ENCODE results near the gene TECPR1. TPM values are rescaled to one million over a fixed set of nuclear protein-coding genes. Genes with fewer than 3 reads are reported as not detected.

Gene TECPR1
- total RNA-seq, 1 experiment from 2014 or later: 13.9 TPM

DNA sequence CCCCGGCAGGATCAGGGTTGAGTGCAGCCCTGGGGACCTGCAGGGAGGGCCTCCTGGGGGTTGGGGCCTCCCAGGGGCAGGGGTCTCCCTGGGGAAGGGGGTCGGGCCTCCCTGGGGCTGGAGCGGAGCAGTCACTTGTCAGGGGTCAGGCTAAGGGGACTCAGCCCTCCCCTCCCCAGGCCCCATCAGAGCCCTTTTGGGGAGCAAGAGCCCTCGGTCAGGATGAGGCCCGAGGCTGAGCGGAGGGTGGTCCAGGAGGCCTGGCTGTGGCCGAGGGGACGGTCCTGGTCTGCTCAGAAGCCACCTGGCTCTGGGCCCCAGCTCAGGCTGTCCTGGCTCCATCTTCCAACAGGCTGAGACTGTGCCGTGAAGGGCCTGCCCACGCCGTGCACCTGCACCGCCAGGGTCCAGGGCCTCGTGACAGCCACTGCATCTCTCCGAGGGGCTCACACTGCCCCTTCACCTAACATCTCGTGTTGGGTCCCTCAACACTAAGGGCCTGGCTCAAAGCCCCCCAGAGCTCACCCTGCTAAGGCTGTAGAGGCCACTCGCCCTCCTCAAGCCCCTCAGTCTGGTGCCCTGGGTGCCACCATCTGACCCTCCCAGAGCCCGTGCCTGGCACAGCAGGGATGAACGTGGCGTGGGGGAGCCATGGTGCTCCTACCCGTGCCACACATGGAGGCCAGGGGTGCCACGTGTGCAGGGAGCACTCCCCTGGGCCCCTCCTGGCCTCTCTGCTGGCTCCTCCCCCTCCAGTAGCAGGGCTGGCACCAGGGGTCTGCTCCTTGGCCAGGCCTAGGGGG, 27.9 kb downstream of the TECPR1 start:
- no peak overlapping the region for H3K4me2 ChIP-seq (ENCODE audit: insufficient read depth, insufficient read length, low read length)
- H3K4me3 Mint-ChIP-seq: no peak overlapping the region

More for the DNA sequence above, 27.9 kb downstream of the TECPR1 start:
- Histone ChIP-seq H3T11ph (ENCODE audit: low read length) (no peak overlapping the region), H3K9me3 (ENCODE audit: control insufficient read depth, low read depth, low read length) (no peaks in the 10 kb centered on the region), H4K91ac (ENCODE audit: insufficient read length, low read depth, low read length) (no peak overlapping the region), H2BK5ac (ENCODE audit: insufficient read length, low read length) (no peak overlapping the region), H3K79me1 (ENCODE audit: insufficient read depth, low read depth, low read length, poor library complexity, severe bottlenecking) (no peaks in the 10 kb centered on the region), H2AK5ac (ENCODE audit: insufficient read length, low read length) (no peak overlapping the region), H2BK20ac (ENCODE audit: low read depth, low read length, poor library complexity, severe bottlenecking) (no peak overlapping the region), H3K23me2 (ENCODE audit: insufficient read length, low read depth, low read length, poor library complexity, severe bottlenecking) (no peaks in the 10 kb centered on the region), H4K5ac (ENCODE audit: insufficient read length, low read depth, low read length) (no peak overlapping the region), H3K56ac (ENCODE audit: insufficient read length, low read depth, low read length) (no peak overlapping the region), H3K27me3 (ENCODE audit: insufficient read depth, low read length) (no peaks in the 10 kb centered on the region), H3K4ac (ENCODE audit: low read depth, low read length) (no peak overlapping the region), H3K9ac (ENCODE audit: extremely low read depth, insufficient read length, low read length) (no peak overlapping the region), H3K14ac (ENCODE audit: insufficient read depth, low read length) (no peak overlapping the region), H3K23ac (ENCODE audit: insufficient read length, low read depth, low read length) (no peak overlapping the region), H2AFZ (ENCODE audit: low read length) (no peak overlapping the region), H2BK12ac (ENCODE audit: insufficient read length, low read depth, low read length) (no peak overlapping the region), H3K18ac (ENCODE audit: insufficient read length, low read depth, low read length) (no peak overlapping the region), H3K79me2 (ENCODE audit: insufficient read depth, low read length) (no peaks in the 10 kb centered on the region), H3K27ac (ENCODE audit: insufficient read length, low read depth, low read length) (no peak overlapping the region), H4K8ac (replicated peaks; ENCODE audit: insufficient read length, low read depth, low read length) (no peak overlapping the region), H4K20me1 (ENCODE audit: control insufficient read depth, insufficient read depth, insufficient read length) (no peaks in the 10 kb centered on the region), H3K4me1 (ENCODE audit: insufficient read depth, low read length) (no peaks in the 10 kb centered on the region), H2BK15ac (ENCODE audit: low read depth, low read length) (no peak overlapping the region), H2BK120ac (ENCODE audit: low read depth, low read length, poor library complexity, severe bottlenecking) (no peak overlapping the region)
- Mint-ChIP-seq H3K4me1 (peaks cover 2 to 3% of the 10 kb centered on the region in 2 experiments; a peak in 1 of 4 replicates), H3K9me3 (no peaks in the 10 kb centered on the region; a peak in 1 of 5 replicates), H3K27ac (no peak overlapping the region; a peak in 1 of 7 replicates), H3K27me3 (ENCODE audit: low read depth) (no peaks in the 10 kb centered on the region), H3K36me3 (ENCODE audit: insufficient read depth in 1 of 3, low read depth in 3 of 3) (0 out of 7 replicates have a peak, but pooled peaks cover 0 to 3% (median 0%) of the 10 kb centered on the region in 3 experiments)
- DNase-seq: no peak
- TF ChIP-seq CTCF (conservative IDR thresholded peaks at IDR 0.05): no peak
- no CpG with 5 or more reads among the region's 21 CpGs for WGBS (ENCODE audit: extremely low coverage, insufficient read length, low lambda C conversion rate)
